GM18505 (cell line): ENCODE data around the gene SMAP1.

Source experiments
- ATAC-seq: cut with Tn5 transposase; IDR thresholded peaks from one replicate; pipeline ENCODE4 v1.9.1; 2021; ENCODE audit not compliant: unreplicated experiment
- POLR2A ChIP-seq: IDR thresholded peaks from 4 replicates; pipeline ENCODE4 v1.6.1; 2011; ENCODE audit warnings: borderline replicate concordance; ENCODE audit not compliant: insufficient read depth, insufficient read length; ENCODE audit errors: extremely low read depth

Gene SMAP1

DNA sequence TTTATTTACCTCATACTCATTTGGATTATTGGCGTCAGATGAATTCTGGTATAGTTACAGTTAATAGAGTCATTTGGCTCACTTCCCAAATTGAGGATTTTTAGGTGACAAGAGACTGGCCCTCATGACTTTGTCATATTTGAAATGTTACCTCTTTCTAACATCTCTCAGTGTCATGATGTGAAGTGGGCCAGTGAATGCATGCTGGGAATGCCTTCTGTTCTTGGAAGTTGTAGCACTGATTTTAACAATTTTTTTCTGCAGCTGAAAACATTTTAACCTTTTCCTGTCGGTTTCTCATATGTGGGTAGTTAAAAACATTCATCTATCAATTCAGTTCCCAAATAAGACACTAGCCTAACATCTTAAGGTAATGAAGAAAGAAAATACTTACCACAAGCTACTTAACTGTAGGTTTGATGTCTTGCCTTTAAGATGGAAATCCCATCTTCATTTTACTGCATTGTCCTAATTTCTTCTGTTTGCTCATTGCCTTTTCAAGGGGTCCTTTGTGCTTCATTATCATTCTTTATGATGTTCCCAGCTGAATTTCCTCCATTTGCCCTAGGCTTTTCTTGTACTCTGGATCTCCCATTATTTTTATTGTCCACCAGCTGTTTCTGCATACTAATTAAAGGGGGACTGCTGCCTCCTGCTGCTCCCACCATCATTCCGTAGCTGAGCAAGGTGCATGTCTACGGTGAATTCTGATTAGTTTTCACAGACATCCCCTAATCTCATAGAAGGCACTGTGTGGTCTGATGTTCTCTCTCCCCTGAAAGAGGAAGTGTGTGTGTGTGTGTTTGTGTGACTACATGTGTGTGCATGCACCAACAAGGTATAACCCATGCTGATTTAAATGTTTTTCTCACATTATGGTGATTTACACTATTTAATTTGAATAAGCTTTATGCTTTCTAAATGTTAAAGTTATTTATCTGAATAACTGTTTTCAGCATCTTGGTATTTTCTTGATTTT, 179.7 kb downstream of the SMAP1 start:
- TF ChIP-seq POLR2A: no peak
- ATAC-seq: no peak

DNA sequence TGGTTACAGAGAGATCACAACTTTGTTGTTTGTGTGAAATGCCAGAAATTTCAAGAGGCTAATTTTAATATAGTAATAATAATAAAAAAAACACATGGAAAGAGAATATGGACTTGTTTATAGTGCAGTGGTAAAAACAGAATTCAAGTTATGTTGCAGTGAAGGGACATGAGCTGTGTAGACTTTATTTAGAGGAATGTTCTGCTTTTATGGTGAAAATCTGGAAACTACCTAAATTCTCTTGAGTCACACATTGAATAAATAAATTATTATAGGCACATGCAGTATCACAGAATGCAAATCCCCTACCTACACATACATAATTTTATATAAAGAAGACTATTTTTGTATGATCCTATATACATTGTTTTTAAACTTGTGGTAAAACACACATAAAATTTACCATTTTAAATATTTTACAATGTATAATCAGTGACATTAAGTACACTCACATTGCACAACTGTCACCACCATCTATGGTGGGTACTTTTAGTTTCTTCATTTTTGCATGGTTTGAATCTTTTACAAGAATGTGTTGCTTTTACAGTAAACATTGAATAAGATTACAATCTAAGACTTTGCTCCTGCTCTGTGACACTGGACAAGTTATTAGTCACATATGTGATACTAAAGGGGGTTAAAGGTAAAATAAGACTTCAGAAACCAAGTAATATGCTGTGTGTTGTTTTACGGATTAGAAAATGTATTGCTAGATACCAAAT, 181.8 kb downstream of the SMAP1 start:
- no peak for ATAC-seq

DNA sequence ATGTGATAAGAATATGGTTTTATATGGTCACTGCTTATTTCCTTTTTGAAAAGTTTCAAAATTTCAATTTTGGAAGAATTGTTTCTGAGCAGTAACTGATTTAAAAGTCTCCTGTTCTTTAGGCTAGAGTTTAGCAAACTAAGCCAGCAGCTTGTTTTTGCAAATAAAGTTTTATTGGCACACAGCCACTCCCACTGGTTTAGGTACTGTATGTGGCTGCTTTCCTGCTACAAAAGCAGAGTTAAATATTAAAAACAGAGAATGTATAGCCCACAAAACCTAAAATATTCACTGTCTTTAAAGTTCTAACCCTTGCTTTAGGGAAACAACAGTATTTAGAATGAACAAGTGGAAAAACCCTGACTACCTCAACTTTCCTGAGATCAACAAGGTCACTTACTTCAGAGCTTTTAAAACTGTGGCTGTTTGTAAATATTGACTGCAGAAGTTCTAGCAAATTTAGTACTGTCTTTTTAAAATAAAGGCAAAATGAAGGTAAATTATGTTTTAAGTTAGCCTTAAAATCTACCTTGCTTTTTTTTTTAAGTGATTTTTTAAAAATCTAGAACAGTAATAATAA, 185.1 kb downstream of the SMAP1 start:
- TF ChIP-seq POLR2A: no peak

More for the DNA sequence above, 181.8 kb downstream of the SMAP1 start:
- no peak for TF ChIP-seq POLR2A

DNA sequence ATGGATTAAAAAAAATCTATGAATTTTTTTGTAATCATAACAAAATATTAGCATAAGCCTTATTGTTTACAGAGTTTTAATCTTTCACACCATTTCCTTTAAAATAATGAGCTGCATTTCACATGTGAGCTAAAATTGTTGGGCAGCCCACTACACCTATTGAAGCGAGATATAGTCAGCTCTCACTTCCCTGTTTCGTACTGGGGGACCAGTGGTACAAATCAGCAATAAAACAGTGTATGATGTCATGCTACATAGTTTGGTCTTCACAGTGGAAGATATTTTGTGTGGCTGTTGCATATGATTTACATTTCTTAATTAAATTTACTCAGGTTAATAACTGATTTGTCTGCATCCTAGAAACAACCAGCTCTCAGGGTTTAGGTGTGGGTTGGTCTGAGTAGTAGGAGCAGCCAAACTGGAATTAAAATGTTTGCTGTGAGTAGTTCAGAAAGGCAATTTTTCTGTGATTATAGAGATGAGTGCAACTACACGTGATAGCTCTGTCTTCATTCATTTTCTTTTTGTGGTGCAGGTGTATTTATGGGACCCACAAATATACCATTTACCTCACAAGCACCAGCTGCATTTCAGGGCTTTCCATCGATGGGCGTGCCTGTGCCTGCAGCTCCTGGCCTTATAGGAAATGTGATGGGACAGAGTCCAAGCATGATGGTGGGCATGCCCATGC, 189.8 kb downstream of the SMAP1 start:
- ATAC-seq: peak; percentile 100
- TF ChIP-seq POLR2A: no peak

More for the DNA sequence above, 185.1 kb downstream of the SMAP1 start:
- ATAC-seq: no peak

DNA sequence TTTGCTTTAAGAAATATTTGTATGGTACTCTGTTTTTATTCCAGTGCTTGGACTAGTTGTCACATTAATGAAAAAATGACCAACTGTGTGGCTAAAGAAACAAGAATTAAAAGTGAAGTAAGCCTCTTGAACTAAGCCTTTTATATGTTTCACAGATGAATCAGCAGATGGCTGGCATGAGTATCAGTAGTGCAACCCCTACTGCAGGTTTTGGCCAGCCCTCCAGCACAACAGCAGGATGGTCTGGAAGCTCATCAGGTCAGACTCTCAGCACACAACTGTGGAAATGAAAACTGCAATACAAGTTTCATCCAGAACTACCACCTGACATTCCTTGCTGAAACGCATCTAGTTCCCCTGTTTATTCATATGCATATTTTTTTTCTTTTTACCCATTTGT, 192.4 kb downstream of the SMAP1 start:
- TF ChIP-seq POLR2A: no peak
- no peak for ATAC-seq

DNA sequence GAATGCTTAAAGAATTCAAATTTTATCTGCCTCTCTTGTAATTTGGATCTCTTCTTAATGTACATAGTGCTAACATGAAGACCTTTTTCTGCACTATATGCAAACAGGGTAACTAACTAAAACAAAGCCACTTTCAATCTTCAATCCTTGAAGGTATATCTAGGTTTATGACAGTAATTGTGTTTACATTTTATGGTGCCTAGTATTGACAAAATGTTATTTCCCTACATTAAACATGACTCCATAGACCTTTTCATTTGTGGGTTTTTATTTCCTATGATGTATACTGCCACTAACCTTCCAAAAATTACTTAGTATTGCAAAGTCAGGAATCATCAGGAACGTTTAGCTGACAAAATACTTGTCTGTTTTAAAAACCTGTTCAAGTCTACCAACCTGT, 193.2 kb downstream of the SMAP1 start:
- no peak for ATAC-seq
- no peak for TF ChIP-seq POLR2A

DNA sequence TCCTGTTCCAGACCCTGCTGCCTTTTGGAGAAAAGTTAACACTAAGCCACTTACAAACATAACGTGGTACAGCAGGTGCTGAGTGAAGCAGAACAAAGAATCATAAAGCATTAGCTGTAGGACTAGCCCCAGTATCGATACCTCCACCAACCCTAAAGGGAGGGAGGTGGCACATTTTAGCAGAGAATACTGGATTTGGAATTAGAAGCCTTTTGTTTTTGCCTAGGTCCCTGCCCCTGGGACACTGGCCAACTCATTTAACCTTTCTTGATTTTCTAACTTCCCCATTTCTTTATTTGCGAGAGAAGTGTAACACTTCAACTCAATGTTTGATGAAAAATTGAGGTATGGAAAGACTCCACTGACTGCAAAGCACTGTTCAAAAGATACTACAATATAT, 195.7 kb downstream of the SMAP1 start:
- no peak for ATAC-seq
- no peak for TF ChIP-seq POLR2A

DNA sequence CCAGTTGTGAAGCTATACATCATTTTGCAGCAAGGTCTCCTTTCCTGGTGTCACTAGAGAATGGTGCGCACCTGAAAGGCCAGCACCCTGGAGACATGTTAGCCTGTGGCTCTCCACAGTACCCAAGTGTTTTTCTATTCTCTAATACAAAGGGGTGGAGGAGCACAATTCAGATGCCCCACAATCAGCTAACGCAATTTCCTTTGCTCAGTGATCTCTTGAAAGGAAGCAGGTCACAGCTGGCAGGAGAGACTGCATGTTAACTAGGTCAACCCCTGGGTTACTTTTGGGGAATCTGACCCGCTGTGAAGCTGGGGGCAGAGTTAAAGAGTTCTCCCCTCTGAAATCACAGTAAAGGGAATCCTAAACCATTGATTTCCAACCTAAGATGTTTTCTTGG, 196.7 kb downstream of the SMAP1 start:
- no peak for TF ChIP-seq POLR2A
- no peak for ATAC-seq

DNA sequence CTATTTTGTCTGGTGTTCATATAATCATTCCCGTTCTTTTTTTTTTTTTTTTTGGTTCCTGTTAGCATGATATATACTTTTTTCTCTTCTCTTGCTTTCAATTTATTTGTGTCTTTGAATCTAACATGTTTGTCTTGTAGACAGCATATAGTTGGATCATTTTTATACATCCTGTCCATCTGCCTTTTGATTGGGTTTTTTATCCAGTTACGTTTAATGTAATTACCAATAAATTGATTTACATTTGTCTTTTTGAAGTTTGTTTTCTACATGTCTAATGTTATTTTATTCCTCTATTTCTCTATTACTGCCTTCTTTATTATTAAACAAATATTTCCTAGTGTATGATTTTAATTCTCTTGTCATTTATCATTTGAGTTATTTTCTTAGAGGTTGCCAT, 204.8 kb downstream of the SMAP1 start:
- no peak for ATAC-seq
- no peak for TF ChIP-seq POLR2A

DNA sequence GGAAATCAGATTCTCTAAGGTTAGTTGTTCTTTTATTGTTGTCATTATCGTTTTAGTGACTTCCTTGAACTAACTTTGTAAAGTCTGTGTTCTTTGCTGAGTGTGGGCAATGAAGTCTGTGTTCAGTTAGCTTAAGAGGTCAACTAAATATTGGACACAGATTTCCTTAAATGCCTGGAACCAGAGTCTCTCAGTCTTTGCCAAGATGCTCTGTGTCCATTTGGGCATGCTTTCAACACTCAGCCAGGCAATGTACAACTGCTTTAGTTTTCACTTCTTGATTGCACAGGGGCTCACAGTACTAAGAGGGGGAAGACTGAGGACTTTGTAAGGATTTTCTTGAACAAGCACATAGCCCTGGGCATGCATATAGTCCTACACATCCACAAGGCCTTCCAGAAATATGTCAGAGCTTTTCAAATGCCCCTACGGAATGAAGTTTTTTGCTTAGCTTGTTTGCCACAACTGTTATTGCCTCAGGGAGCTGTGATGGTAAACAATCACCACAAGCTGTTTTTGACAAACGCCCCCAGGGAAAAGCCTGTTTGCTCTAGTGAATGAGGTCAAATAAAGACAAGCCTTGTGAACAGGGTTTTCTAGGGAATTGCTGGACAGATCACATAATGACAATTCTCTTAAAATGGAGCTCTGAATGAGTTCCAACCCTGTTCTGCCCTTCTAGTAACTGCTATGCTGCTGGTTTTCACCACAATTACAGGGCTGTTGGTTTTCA, 206.7 kb downstream of the SMAP1 start:
- TF ChIP-seq POLR2A: no peak
- ATAC-seq: no peak

DNA sequence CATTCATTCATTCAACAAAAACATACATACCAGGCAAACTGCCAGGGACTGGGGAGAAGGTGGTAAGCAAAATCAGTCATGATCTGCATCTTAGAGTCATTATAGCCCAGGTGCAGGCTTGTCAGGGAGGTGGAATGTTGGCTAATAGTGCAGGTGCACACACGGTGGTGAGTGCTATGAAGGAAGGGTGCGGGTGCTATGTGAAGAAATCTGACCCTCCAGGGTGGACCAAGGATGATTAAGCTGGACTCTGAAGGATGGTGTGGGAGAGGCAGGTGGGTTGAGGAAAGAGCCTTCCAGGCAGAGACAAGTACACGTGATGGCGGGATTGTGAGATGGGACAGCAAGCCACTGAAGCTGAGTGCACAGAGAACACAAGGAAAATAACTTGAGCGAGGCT, 211.8 kb downstream of the SMAP1 start:
- no peak for TF ChIP-seq POLR2A
- no peak for ATAC-seq
